ENCODE data around the gene HNF4A. TPM values are rescaled to one million over a fixed set of nuclear protein-coding genes. Genes with fewer than 3 reads are reported as not detected.
"Not testable (repeated sequence)": the region's sequence is repeated elsewhere in the genome, so short reads cannot be mapped to it uniquely, and the experiment has no call there.

The HNF4A gene
- total RNA-seq, 1 donor: not detected

DNA sequence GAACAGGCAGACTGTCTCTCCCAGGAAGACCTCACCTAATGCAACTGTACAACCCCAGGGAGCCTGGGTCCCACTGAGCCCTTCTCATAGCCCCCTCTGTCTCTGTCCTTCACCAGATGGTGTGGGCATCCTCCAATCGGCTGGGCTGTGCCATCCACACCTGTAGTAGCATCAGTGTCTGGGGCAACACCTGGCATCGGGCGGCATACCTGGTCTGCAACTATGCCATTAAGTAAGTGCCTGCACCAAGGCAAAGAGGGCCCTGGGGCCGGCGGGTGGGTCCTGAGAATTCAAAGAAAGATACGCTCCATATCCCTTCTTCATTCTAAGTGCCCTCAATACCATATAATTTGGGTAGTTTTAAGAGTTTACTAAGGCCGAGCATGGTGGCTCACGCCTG is 10.4 kb upstream of the HNF4A start:
- Histone ChIP-seq H2AFZ (ENCODE audit: low read length) (no peak overlapping the region), H4K20me1 (ENCODE audit: insufficient read depth, low read length) (no peaks in the 10 kb centered on the region), H3K27ac (ENCODE audit: low read depth, low read length) (no peak overlapping the region), H3K4me2 (ENCODE audit: insufficient read depth, low read length) (no peak overlapping the region), H3K27me3 (ENCODE audit: insufficient read depth, low read length) (no peaks in the 10 kb centered on the region), H3K9me3 (ENCODE audit: low read depth, low read length) (no peaks in the 10 kb centered on the region), H3K79me2 (ENCODE audit: insufficient read depth, low read length) (no peaks in the 10 kb centered on the region), H3K4me3 (ENCODE audit: insufficient read depth, low read length) (no peak overlapping the region), H3K36me3 (ENCODE audit: insufficient read depth, low read length) (no peaks in the 10 kb centered on the region), H3K4me1 (ENCODE audit: insufficient read depth, low read length) (no peaks in the 10 kb centered on the region)
- TF ChIP-seq, protein P1, sequence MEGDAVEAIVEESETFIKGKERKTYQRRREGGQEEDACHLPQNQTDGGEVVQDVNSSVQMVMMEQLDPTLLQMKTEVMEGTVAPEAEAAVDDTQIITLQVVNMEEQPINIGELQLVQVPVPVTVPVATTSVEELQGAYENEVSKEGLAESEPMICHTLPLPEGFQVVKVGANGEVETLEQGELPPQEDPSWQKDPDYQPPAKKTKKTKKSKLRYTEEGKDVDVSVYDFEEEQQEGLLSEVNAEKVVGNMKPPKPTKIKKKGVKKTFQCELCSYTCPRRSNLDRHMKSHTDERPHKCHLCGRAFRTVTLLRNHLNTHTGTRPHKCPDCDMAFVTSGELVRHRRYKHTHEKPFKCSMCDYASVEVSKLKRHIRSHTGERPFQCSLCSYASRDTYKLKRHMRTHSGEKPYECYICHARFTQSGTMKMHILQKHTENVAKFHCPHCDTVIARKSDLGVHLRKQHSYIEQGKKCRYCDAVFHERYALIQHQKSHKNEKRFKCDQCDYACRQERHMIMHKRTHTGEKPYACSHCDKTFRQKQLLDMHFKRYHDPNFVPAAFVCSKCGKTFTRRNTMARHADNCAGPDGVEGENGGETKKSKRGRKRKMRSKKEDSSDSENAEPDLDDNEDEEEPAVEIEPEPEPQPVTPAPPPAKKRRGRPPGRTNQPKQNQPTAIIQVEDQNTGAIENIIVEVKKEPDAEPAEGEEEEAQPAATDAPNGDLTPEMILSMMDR (IDR thresholded peaks at IDR 0.05; ENCODE audit: extremely low read depth, low read depth, low read length): no peak
- DNase-seq (ENCODE audit: insufficient read length, low spot score, missing footprints): no peak

DNA sequence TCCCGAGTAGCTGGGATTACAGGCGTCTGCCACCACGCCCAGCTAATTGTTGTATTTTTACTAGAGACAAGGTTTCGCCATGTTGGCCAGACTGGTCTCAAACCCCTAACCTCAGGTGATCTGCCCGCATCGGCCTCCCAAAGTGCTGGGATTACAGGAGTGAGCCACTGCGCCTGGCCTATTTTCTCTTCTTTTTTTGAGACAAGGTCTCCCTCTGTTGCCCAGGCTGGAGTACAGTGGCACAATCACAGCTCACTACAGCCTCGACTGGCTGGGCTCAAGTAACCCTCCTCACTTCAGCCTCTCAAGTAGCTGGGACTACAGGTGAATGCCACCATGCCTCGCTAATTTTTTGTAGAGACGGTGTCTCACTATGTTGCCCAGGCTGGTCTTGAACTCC is 9.6 kb upstream of the HNF4A start:
- not testable (repeated sequence) for H3K79me2 ChIP-seq (ENCODE audit: insufficient read depth, low read length); H4K20me1 ChIP-seq (ENCODE audit: insufficient read depth, low read length); H3K4me3 ChIP-seq (ENCODE audit: insufficient read depth, low read length); H3K4me2 ChIP-seq (ENCODE audit: insufficient read depth, low read length); DNase-seq (ENCODE audit: insufficient read length, low spot score, missing footprints); H3K9me3 ChIP-seq (ENCODE audit: low read depth, low read length); H2AFZ ChIP-seq (ENCODE audit: low read length); H3K27ac ChIP-seq (ENCODE audit: low read depth, low read length); H3K36me3 ChIP-seq (ENCODE audit: insufficient read depth, low read length); H3K27me3 ChIP-seq (ENCODE audit: insufficient read depth, low read length); H3K4me1 ChIP-seq (ENCODE audit: insufficient read depth, low read length)

DNA sequence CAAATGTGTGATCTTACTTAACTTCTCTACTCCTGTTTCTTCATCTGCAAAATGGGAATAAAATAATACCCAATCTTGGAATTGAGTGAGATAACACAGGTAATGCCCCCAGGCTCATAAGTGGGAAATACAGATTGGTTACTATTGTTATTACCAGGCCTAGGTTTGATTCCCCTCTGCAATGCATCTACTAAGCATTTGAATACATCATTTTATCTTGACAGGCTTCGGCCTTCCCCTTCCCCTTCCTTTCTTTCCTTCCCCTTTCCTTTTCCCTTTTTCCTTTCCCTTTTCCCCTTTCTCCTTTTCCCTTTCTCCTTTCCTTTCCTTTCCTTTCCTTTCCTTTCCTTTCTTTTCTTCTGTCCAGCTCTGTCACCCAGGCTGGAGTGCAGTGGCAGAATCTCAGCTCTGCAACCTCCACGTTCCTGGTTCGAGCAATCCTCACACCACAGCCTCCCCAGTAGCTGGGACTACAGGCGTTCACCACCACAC is 7.3 kb upstream of the HNF4A start:
- Histone ChIP-seq H3K4me2 (ENCODE audit: insufficient read depth, low read length) (no peak overlapping the region), H3K9me3 (ENCODE audit: low read depth, low read length) (no peaks in the 10 kb centered on the region), H3K4me3 (ENCODE audit: insufficient read depth, low read length) (no peak overlapping the region), H3K36me3 (ENCODE audit: insufficient read depth, low read length) (no peaks in the 10 kb centered on the region), H3K4me1 (ENCODE audit: insufficient read depth, low read length) (no peaks in the 10 kb centered on the region), H3K27ac (ENCODE audit: low read depth, low read length) (no peak overlapping the region), H3K27me3 (ENCODE audit: insufficient read depth, low read length) (peaks cover 5% of the 10 kb centered on the region), H4K20me1 (ENCODE audit: insufficient read depth, low read length) (no peaks in the 10 kb centered on the region), H3K79me2 (ENCODE audit: insufficient read depth, low read length) (no peaks in the 10 kb centered on the region), H2AFZ (ENCODE audit: low read length) (no peak overlapping the region)
- TF ChIP-seq, protein P1 (IDR thresholded peaks at IDR 0.05; ENCODE audit: extremely low read depth, low read depth, low read length): no peak
- no peak for DNase-seq (ENCODE audit: insufficient read length, low spot score, missing footprints)

DNA sequence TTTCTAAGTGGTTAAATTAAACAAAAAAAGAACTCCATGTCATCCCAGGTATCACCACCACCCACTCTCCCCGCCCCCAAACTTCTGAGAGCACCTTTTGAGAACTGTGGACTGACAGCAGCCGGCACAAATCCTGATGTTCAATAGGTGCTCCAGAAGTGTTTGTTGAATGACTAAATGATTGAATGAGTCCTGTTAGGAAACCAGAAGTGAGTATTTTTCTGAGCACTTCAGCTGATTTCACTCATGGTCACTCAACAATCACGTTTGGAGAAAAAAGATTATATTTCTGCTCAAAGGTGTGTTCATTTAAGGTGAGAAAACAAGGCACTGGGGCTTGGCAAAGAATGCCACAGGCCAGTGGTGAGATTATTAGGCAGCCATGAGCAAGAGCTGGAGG is 6.2 kb upstream of the HNF4A start:
- Histone ChIP-seq H2AFZ (ENCODE audit: low read length) (no peak overlapping the region), H3K4me2 (ENCODE audit: insufficient read depth, low read length) (no peak overlapping the region), H3K36me3 (ENCODE audit: insufficient read depth, low read length) (no peaks in the 10 kb centered on the region), H3K27me3 (ENCODE audit: insufficient read depth, low read length) (peaks cover 5% of the 10 kb centered on the region), H3K4me1 (ENCODE audit: insufficient read depth, low read length) (no peaks in the 10 kb centered on the region), H3K9me3 (ENCODE audit: low read depth, low read length) (no peaks in the 10 kb centered on the region), H3K27ac (ENCODE audit: low read depth, low read length) (no peak overlapping the region), H3K79me2 (ENCODE audit: insufficient read depth, low read length) (no peaks in the 10 kb centered on the region), H3K4me3 (ENCODE audit: insufficient read depth, low read length) (no peak overlapping the region), H4K20me1 (ENCODE audit: insufficient read depth, low read length) (no peaks in the 10 kb centered on the region)
- DNase-seq (ENCODE audit: insufficient read length, low spot score, missing footprints): no peak
- TF ChIP-seq, protein P1 (IDR thresholded peaks at IDR 0.05; ENCODE audit: extremely low read depth, low read depth, low read length): no peak
